NCI-H2029 (cell line): ENCODE measurements around the gene MYO5A.
"Not testable (repeated sequence)": the region's sequence is repeated elsewhere in the genome, so short reads cannot be mapped to it uniquely, and the experiment has no call there.

Experiments
- DNase-seq: peaks from one replicate; lab custom pipeline; 2025; lab: John Stamatoyannopoulos, UW

Gene MYO5A

DNA sequence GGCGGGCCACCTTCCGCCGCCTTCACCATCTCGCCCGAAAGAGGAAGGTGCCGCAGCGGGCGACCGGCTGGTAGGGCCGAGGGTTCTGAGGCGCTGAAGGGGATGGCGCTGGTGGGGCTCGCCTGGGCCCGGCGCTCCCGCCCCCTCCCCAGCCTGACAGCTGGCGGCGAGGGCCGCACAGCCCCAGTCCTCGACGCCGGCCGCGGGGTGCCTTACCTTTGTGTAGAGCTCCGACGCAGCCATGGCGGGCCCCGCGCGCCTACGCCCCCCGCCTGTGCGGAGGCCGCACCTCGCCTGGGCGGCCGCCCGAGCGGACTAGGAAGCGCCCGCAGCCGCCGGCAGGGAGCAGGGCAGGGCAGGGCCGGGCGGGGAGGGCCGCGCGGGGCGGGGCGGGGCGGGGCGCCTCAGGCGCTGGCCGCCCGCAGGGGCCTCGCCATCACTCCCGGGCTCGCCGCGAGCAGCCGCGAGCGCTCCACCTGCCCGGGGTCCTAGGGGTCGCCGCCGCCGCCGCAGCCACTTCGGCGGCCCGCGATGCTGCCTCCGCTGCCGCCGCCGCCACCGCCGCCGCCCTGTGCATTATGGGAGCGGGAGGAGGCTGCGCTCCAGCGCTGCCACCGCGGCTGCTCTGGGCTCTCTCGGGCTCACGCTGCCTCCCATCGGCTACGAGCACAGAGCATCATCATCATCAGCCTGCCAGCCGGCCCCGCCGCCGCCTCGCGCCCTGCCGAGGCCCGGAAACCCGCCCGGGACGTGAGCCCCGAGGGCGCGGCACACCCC, at the start of gene MYO5A:
TSS of gene MYO5A (minus strand) at position 317 of the 777 bp plus-strand sequence. CDS start at position 243, 74 bp downstream.
- DNase-seq: peak; percentile 4

DNA sequence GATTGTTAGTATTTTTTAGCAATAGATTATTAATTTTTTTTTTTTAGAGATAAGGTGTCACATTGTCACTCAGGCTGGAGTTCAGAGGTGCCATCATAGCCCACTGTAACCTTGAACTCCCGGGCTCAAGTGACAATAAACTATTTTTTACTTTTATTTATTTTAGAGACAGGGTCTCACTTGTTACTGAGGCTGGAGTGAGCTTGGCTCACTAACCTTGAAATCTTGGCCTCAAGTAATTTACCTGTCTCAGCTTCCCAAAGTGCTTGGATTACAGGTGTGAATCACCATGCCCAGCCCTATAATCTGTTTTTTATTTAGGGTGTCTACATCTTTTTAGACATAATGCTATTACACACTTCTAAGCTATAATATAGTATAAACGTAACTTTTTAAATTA, 48.0 kb upstream of the MYO5A start:
- DNase-seq: no peak

DNA sequence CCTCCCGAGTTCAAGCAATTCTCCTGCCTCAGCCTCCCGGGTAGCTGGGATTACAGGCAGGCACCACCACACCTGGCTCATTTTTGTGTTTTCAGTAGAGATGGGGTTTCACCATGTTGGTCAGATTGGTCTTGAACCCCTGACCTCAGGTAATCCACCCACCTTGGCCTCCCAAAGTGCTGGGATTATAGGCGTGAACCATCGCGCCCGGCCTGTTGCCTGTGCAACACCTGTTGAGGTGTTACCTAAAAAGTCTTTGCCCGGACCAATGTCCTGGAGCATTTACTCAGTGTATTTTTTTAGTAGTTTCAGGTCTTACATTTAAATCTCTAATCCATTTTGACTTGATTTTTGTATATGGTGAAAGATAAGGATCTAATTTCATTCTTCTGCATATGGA, 46.9 kb upstream of the MYO5A start:
- not testable (repeated sequence) for DNase-seq

DNA sequence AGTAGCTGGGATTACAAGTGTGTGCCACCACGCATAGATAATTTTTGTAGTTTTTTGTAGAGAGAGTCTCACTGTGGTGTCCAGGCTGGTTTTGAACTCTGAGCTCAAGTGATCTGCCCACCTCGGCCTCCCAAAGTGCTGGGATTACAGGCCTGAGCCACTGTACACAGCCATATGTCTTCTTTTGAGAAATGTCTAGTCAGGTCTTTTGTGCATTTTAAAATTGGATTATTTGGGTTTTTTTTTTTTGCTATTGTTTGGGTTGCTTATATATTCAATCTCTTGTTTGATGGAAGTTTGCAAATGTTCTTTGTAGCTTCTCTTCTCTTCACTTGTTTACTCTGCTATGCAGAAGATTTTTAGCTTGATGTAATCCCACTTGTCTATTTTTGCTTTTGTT, 46.4 kb upstream of the MYO5A start:
- no peak for DNase-seq

DNA sequence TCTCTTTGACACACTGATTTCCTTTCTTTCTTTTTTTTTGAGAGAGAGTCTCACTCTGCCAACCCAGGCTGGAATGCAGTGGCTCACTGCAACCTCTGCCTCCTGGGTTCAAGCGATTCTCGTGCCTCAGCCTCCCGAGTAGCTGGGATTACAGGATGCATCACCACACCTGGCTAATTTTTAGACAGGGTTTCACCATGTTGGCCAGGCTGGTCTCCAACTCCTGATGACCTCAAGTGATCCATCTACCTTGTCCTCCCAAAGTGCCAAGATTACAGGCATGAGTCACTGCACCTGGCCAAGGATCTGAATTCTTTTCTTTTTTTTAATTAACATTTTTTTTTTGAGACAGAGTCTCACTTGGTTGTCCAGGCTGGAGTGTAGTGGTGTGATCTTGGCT, 45.9 kb upstream of the MYO5A start:
- not testable (repeated sequence) for DNase-seq

DNA sequence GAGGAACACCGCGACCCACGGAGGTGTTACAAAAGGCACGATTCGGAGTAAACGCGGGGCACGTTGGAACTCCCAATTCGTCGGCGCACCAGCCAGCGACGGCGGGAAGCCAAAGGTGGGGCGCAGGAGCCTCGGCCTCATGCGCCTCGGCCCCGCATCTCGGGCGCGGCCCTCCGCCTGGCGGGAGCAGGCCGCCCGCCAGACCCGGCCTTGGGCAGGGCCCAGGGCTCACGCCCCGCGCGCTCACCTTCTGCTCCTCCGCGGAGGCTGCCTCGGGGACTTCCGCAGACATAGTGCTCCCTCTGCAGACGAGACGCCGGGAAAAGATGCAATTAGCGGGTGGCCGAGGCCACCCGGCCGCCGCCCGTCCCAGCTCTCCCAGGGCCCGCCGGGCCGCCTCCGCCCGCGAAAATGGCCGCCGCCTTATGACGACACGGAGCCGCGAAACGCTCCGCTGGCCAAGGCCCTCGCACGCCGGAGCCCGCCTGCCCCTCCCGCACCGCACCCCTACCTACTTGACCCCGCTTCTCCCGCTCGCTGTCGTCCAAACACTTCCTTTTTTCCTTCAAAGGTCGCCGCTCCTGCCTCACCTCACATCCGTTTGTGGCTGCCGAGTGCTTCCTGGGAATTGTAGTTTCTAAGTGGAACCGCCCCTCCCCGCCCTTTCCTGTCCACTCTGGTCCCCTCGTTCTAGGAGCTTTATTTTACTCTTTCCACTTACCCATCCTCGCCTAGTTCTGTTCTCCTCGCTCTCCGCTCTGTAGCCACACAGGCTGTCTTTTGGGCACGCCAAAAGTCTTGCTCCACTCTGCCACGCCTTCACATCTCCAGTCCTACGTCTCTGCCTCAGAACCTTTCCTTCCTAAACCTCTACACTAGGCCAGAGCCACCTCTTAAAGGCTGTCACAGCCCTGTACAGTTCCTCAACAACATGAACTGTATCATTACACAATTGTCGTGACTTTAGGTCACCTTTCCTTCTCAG, 40.2 kb upstream of the MYO5A start, which contains the start of gene ARPP19:
TSS of gene ARPP19 (minus strand) at position 430 of the 985 bp plus-strand sequence. CDS start at position 292, 138 bp downstream.
- peak; percentile 78 for DNase-seq

DNA sequence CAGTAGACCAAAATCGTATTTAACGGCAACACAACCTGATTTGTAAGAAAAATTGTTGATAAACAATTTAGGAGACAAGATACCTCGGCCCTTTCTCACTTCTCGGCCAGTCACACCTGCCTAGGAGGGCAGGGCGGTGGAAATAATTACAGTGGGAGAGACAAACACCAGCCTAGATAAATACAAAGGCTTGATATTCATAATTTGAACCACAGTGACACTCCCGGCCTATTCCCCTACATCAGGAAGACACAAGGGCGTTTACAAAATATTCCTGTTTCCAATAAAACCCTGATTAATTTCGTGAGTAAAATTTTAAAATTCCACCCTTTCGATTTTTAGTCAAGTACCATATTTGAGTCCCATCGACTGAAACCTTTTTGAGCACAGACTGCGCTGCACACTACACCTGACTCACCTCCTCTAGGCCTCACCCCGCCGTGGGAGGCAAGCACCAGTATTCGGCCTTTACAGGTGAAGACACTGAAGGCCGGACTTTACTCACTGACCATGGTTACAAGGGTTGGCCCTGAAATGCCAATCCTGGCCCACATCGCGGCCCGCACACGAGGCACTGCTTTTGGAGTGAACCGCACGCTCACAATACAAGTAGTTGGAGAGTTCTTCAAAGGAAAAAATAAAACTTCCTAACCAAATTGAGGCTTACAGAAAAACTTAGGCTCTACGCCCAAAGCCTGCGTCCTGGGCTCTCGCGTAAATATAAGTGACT, 39.4 kb upstream of the MYO5A start:
- peak; percentile 8 for DNase-seq

DNA sequence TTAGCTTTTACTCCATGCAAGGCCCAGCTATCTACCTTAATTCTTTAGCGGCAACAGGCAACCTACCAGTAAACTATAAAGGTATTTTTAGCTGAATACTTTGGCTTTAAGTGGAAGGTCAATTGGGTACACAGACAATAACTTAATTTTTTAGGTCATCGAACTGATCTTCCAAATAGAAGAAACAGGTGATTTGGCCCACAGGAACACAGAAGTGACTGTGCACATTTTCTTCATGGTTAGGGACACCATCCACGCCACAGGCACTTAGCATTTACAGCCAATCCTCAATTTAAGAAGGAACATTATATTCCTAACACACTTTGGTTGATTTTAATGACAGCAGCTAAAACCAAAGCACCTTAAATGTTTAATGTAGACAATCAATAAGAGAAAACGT, 38.2 kb upstream of the MYO5A start:
- DNase-seq: no peak

DNA sequence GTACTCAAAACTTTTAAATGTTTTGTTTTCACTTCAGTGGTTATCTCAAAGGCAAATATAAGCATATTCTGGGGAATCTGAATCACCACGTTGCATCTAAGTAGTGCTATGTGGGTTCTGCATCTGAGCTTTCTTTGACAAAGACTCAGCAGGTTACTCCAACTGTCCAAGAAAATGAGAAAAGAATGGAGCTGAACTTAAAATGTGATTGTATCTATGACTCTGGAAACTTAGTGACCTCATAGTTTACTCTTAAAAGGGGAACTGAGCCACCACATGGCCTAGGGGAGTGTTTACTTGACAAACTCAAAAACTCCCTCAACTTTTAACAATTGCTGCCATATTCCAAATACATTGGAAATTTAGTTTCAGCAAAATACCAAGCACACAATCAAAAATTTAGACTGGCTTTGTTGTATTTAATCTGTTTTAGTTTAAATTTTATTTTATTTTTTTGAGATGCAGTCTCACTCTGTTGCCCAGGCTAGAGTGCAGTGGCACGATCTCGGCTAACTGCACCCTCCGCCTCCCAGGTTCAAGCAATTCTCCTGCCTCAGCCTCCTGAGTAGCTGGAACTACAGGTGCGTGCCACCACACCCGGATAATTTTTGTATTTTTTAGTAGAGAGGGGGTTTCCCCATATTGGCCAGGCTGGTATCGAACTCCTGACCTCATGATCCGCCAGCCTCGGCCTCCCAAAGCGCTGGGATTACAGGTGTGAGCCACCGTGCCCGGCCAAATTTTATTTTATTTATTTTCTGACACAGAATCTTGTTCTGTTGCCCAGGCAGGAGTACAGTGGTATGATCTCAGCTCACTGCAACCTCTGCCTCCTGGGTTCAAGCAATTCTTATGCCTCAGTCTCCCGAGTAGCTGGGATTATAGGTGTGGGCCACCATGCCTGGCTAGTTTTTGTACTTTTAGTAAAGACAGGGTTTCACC, 37.0 kb upstream of the MYO5A start:
- not testable (repeated sequence) for DNase-seq

DNA sequence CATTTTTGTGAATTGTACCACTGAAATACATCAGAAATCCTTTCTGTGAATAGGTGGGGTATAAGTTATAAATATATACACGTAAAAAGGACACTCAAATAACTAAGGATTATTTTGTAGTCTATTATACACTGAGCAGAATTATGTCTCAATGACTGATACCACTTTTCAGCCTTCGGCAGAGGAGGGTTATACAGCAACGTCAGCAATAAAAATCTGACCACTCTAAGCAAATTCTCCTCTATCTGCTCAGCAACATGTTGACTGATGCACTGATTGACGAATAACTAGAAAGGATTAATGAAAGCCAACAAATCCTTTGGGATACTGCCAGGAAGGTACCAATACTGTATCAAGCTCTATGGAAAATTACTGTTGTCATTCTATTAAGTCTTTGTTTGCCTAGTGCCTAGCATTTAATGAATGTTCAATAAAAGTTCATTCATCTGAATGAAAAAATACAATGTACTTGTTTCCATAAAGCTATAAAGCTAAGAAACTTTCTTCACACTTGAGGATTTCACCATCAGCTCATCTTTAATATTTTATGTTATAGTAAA, 34.9 kb upstream of the MYO5A start:
- DNase-seq: no peak

DNA sequence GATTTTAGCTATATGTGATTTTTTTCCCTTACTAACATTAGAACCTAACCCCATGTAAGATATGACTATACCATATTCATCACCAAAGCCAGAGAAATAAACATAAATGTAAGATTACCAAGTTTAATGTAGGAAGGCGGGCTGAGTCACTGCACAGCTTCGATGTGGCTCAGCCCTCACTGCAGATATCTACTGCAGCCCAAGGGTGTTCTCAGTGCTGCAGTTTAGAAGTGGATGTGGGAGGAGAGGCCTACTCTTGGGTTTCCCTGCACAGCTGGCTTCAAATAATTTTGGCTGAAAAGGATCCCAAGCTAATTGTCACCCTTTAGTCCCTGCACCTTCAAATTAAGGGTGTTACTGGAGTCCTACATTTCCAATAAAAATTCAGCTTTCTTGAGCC, 30.9 kb upstream of the MYO5A start:
- no peak for DNase-seq

DNA sequence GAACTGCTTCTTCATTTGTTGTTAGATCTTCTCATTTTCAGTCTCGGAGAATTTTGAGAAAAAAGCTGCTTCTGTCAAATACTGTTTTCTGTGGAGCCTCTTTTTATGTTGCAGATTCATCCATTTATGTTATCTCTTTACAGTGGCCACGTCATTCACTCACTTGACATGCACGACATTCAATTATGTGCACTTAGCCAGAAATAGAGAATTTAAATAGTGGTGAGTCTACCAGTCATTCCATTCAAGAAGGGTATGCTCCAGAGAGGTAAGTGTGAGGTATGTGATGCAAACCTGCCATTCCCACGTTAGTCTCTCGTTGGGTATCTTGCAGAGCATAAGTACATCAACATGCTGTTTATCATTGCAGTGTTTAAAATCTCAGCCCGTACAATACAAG, 30.3 kb upstream of the MYO5A start:
- DNase-seq: no peak

DNA sequence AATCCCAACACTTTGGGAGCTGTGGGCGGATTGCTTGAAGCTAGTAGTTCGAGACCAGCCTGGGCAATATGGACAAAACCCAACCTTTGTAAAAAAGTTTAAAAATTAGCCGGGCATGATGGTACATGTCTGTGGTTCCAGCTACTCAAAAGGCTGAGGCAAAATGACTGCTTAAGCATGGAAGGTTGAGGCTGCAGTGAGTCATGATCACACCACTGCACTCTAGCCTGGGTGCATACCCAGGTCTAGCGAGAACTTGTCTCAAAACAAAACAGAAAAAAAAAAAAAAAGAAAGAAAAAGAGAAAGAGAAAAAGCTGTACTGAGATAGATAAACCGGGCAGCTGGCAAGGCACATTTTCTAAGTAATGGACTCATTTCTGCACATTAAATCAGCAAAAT, 29.5 kb upstream of the MYO5A start:
- DNase-seq: no peak

DNA sequence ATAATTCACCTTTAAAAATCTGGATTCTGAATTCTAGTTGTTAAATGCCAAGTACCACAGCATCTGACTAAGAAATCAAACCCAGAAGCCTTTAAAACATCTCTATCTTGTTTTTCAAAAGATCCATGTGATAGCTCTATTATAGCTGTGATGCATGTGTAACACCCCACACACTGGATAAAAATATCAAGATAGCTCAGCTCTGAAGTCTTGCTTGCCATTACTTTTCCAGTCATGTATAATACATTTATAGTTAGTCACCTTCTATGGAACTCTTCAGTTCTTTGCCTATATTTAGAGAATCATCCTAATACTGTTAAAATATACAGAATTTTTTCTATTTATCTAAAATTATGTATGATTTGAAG, 28.6 kb upstream of the MYO5A start:
- no peak for DNase-seq

DNA sequence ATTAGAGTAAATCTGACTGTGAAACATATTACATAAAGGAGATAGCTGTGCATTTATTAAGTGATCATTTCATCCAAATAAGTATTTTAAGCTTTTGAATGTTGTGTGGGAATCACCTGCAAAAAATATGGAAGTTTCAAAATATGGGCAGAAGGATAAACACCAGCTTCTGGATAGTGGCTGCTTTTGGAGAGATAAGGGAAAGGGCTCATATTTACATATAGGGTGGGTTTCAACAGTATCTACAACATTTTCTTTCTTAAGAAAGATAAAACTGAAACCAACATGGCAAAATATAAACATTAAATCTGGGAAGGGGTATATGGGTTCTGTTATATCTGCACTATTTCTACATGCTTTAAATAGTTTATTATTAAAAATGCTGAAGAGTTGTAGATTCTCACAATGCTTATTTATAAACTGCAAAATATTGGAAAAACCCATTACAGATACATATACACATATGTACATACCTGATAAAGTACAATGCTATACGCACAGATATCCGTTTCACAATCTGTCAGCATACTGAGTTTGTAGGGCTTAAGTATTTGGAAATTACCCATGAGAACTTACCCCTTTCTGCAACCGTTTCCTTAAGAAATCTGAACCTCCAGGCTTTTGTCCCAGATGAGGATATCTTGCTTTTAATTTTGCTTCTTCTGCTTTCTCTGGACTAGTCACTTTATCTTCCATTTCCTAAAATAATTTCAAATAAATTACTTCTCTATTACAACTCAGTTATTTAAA, 28.0 kb upstream of the MYO5A start:
- DNase-seq: no peak

DNA sequence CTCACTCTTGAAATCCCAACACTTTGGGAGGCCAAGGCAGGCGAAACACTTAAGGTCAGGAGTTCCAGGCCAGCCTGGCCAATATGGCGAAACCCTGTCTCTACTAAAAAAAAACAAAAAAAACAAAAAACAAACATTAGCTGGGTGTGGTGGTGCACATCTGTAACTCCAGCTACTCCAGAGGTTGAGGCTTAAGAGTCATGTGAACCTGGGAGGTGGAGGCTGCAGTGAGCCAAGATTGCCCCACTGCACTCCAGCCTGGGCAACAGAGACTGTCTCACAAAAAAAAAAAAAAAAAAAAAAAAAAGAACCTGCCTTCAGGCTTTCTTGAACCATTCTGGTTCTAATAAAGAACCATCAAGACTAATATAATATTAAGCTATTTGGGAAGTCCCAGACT, 23.6 kb upstream of the MYO5A start:
- no peak for DNase-seq

DNA sequence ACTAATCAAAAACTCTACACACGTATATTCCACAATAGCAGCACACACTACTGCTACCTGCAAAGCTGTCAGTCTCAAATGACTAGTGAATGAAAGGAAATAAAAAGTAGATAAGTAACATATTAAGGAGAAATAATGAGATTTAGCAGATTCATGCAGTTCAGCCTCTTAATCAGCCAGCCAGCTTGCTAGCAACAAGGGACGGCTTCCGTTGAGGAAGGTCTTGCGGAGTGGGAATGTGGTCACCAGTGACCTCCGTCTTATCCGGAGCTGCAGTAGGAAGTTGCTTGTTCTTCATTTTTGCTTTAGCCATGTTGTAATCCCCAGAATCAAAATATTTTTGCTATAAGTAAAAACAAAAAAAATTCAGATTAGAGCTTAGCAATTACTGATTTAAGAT, 23.1 kb upstream of the MYO5A start:
- no peak for DNase-seq

DNA sequence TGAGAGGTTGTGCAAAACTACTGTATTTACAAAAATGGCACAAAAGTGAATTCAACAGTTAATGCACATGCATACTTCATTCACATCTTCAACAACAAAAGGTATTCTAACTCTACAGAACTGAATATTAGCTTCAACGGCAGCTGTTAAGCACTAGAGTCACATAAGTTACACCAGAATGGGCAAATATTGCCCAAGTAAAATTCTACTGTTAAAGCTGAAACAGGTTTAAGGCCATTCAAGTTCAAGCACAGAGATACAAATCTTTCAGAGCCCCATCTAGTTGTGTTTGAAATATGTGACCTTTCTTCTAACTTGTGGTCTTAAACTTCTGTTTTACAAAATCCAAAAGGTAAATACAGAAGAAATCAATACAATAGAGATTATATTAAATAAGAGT, 22.5 kb upstream of the MYO5A start:
- DNase-seq: not testable (repeated sequence)

DNA sequence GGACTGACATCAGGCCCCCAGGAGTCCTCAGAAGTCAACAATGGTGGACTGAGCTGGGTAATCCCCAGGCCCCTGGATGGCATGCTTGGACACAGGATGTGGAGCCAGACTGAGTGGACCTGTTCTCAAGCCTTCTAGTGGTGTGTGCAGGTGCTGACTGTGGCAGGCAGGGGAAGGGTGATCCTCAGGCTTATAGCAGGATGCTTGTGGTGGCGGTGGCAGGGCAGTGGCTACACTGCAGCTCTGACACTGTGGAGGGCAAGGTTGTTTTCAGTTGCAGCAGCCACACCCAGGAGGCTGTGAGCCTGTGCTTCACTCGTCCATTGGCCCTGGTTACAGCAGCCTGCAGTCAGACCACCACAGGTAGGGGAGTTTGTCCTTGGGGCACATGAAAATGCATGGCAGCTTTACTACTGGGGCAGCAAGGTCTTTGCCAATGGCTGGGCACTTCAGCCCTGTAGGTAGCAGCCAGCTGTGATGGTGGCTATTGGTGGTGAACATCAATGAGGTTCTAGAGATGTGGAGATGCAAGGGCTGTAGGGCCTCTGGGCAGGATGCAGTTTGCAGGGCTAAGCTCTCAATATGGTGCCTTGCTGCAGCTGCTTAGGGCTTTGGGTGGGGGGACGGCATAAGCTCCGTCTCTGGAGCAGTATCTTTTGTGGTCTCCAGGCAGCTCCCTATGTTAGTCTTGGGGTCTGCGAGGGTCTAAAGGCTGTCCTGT, 17.5 kb upstream of the MYO5A start:
- no peak for DNase-seq
